Left renal cortex interstitium (tissue), 4 donors: ENCODE data around the gene NPTX1. TPM values are rescaled to one million over a fixed set of nuclear protein-coding genes. Genes with fewer than 3 reads are reported as not detected.

ENCODE experiments used
- polyA plus RNA-seq, 4 donors: library from polyadenylated mRNA; unstranded; fragments of 120-200 nt; gene quantifications; one replicate each; pipeline ENCODE4 v1.2.1, GENCODE V29; 2013; ENCODE audit not compliant: insufficient read length in 4 of 4

Gene NPTX1
- polyA plus RNA-seq, 4 donors, result 0.95 to 1.5 (median 1.1) TPM

Other genes starting within 250 kb of the NPTX1 start
- 10 to 100 TPM; 47.0 to 94.1 (median 69.6) TPM for gene RNF213, start 215.8 kb downstream of the NPTX1 start, polyA plus RNA-seq
- 10 to 100 TPM; 25.7 to 46.9 (median 35.2) TPM for gene ENDOV, start 61.4 kb downstream of the NPTX1 start, polyA plus RNA-seq
- gene RPTOR, start 68.2 kb upstream of the NPTX1 start, polyA plus RNA-seq, result 10 to 100 TPM; 16.5 to 25.0 (median 19.7) TPM